ENCODE measurements around the gene TRMT5.

The TRMT5 gene

DNA sequence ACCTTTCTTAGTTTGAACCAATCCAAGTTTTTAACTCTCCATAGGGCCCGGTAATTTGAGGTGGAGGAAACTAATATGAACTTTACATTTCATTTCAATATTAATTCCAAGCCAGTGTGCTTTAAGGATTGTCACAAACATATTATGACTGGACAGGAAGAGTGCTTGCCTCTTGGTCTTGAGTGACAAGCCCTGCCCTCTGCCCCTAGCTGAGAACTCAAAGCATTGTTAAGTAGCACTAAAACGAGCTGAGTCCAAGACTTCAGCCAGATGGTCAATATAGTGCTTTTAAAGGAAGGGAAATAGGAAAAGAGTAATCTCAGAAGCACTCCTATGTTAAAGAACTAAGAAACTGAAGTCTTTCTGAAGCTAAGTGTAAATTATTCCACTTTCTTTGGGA lies 17.1 kb downstream of the TRMT5 start:
- no peak for DNase-seq (ENCODE audit: low read depth)

DNA sequence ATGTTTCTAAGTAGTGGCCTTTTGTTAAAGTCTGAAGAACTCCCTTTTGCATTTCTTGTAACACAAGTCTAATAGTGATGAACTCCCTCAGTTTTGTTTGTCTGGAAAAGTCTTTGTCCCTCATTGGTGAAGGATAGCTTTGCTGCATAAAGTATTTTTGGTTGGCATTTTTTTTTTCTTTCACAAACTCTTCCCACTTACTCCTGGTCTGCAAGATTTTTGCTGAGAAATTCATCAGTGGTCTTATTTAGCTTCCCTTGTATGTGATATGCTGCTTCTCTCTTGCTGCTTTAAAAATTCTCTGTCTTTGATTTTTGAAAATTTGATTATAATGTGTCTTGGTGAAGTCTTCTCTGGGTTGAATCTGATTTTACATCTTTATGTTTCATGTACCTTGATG lies 22.7 kb downstream of the TRMT5 start:
- no peak for DNase-seq (ENCODE audit: low read depth)

DNA sequence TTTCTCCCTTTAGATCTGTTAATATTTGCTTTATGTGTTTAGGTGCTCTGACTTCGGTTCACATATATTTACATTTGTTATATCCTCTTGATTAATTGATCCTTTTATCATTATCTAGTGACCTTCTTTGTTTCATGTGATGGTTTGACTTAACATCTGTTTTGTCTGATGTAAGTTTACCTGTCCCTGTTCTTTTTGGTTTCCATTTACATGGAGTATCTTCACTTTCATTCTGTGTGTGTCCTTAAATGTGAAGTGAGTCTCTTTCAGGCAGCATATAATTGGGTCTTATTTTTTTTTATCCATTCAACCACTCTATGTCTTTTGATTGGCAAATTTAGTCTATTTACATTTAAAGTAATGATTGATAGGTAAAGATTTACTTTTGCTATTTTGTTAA lies 24.2 kb downstream of the TRMT5 start:
- no peak for DNase-seq (ENCODE audit: low read depth)

DNA sequence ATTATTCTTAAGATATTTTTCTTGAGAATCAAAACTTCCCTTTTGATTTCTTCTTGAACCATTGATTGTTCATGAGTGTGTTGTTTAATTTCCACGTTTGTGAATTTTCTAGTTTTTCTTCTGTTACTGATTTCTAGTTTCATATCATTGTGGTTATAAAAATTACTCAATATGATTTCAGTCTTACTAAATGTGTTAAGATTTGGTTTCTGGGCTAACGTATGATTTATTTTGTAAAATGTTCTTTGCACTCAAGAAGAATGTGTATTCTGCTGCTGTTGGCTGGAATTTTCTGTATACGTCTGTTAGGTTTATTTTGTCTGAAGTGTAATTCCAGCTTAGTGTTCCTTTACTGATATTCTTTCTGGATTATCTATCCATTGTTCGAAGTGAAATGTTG lies 24.7 kb downstream of the TRMT5 start:
- no peak for DNase-seq (ENCODE audit: low read depth)

DNA sequence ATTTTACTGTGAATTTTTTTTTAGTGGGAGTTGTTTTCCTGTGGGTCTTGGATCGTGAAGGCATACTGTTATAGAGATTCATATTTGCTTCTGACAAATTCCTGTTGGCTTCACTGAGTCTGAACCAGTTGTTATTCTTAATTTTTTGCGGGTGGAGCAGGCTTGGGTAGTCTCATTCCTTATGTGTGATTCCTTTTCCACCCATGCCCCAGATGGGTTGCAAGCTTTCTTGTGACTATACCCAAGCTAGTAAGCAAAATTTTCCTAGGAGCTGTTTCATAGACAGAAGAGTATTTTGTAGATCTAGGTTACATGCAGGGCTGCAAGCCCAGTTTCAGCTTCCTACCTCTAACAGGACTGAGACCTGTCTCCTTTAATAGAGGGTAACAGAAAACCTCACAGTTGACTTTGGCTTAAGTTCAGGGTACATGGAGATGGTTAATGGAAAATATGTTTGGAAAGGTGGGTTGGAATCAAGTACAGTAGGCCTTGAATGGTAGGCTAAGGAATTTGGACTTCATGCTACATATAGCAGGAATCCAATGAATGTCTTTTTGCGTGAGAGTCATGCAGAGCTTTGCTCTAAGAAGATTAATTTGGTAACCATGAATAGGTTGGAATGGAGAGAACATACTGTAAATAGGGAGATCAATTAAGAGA lies 29.0 kb downstream of the TRMT5 start:
- DNase-seq (ENCODE audit: low read depth): no peak

DNA sequence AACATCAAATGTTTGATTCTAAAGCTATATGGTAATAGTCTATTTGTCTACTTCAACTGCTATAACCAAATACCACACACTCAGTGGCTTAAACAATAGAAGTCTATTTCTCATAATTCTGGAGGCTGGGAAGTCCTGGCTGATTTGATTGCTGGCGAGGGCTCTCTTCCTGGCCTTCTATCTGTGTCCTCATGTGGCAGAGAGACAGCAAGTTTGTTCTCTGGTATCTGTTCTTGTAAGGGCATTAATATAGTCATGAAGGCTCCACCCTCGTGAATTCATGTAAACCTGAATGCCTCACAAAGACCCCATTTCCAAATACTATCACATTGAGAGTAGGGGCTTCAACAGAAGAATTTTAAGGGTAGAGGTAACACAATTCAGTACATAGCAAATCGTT lies 34.1 kb downstream of the TRMT5 start:
- no peak for DNase-seq (ENCODE audit: low read depth)

DNA sequence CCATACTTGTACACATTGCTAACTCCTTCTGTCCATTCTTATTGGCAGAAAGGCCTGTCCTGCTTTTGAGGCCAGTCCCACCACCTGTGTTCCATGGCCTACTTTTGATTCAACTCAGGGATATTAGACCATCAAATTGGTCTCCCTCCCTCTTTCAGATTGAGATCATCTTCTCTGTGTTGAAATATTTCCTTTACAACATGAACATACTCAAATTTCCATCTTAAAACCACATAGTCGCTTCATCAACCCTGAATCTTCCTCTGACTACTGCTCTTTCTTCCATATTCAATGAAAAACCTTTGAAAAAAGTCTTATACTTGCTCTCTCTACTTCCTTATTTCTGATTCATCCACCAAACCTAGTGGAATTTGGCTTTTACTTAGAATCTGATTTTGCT lies 34.9 kb downstream of the TRMT5 start:
- DNase-seq (ENCODE audit: low read depth): no peak

DNA sequence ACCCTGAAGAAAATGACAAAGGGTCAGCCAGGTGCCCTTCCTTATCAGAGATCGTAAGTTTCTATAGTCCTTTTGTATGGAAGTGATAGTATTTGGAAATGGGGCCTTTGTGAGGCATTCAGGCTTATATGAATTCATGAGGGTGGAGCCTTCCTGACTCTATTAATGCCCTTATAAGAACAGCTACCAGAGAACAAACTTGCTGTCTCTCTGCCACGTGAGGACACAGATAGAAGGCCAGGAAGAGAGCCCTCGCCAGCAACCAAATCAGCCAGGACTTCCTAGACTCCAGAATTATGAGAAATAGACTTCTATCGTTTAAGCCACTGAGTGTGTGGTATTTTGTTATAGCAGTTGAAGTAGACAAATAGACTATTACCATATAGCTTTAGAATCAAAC lies 36.7 kb downstream of the TRMT5 start:
- DNase-seq (ENCODE audit: low read depth): no peak

DNA sequence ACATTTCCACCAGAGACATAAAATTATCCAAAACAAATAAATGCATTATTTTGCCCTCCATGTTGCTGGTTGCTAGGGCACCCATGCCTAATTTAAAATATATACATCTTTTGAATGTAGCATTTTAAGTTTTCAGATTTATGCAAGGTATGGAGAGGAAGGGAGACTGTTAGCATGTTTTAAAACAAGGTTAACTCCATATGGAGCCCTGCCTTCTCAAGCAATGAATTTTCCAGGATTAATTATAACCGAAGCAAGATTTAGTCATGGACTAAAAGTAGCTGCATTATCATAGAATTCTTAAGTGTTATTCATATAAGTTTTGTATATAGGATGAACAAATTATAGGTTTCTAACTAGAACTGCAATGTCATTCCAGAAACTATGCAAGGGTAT lies 37.2 kb downstream of the TRMT5 start:
- no peak for DNase-seq (ENCODE audit: low read depth)

DNA sequence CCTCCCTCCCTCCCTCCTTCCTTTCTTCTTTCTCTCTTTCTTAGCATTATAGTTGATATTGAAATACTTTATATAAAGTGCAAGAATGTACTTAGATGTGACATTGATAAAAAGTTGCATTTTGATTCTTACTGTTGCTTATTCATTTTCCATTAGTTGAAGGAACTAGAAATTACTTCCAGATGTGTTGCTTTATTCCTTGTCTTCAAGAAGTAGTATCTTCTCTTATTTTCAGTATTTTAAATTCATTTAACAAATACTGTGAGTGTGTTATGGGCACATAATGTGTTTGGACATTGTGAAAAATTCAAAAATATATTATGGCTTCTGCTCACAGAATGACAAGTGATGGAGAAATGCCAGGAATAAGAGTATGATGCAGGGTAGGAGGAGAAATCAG lies 45.6 kb downstream of the TRMT5 start:
- DNase-seq (ENCODE audit: low read depth): no peak

DNA sequence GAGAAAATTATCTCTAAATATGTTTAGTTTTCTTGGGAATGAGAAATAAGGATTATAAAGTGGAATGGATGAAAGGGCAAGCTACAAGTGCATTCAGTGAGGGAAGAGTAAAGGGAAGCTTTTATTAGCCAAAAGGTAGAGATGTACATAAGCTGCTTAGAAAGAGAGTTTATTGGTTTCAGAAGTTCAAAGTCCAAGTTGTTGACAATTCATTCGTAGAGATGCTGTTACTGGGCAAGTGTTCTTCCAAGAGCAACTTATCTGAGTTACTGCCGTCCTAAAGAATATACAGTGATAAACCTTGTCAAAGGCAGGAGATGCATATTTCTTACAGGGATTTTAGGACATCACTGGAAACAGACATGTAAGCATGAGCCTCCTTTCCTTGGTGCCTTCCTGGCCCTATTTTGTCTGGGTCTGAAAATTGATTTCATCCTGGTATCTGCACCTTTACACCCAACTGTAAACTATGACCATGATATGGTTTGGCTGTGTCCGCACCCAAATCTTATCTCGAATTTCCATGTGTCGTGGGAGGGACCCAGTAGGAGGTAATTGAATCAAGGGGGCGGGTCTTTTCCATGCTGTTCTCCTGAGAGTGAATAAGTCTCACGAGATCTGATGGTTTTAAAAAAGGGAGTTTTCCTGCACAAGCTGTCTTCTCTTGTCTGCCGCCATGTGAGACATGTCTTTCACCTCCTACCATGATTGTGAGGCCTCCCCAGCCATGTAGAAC lies 46.8 kb downstream of the TRMT5 start:
- DNase-seq (ENCODE audit: low read depth): no peak

DNA sequence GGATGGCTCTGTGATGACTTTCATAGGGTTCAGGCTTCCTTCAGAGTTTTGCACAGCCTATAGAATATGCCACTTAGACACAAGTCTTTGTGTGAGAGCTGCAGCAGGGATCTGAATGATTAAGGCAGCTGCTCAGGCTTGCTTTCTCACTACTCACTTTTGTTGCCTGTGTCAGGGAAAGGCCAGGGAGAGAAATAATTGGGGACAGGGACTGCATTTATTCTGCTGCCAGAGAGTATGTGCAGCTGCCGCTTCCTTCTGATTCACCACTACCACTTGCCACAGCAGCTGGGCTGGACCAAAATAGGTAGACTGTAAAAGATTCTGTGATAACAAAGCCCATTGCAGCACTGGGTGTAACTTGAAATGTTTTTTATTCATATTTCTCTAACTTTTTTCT lies 49.7 kb downstream of the TRMT5 start:
- no peak for DNase-seq (ENCODE audit: low read depth)

DNA sequence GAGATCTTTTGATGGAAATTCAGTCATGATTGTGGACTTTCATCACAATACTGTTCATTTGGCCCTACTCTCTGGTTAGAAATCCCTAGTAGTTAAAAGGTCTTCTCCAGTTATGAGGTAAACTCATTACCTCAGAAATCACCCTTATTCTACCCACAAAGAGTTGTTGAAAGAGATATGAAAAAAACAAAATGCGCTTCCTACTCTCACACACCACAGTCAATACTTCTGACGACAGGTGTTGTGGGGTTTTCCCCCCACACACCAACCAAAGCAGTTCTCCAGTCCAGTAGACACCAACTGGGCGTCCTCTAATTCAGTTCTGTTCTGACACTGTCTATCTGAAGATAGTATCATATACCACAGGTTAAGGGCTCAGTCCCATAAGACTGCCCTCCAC lies 54.9 kb downstream of the TRMT5 start:
- no peak for DNase-seq (ENCODE audit: low read depth)

DNA sequence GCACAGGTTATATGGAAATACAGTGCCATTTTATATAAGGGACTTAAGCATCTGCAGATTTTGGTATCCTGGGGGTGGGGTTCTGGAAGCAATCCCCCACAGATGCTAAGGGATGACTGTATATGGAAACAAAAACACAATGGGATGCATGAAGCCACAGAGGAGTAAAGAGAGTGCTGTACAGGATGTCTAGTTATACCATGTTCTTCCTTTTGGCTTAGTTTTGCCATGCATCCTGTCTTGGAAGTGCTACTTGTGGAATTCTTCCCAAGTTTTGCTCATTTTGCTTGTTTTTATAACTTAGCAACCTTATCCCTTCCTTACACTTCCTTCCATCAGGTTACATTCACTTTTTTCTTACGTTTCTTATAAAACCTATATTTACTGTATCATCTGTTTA lies 55.6 kb downstream of the TRMT5 start:
- no peak for DNase-seq (ENCODE audit: low read depth)

DNA sequence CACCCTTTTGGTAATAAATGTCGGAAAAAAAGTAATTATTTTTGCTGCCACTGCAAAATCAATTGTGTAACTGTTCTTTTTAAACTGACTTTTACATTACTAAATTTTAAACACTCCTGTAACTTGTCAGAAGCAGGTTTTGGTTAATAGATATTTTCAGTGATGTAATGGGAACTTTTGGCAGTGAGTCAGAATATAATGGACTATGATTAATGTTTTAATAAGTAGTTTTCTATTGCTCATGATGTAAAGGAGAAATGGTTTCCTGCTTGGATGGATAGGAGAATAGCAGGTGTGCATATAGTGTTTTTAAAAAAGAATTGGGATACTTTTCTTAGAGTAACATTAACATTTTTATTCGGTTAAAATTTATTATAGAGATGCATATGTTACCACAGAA lies 58.8 kb downstream of the TRMT5 start:
- DNase-seq (ENCODE audit: low read depth): no peak

All from activated T-cell treated with anti-CD3 and anti-CD28 coated beads for 48 hours (primary cell).